Smooth muscle cell (in vitro differentiated cells): ENCODE measurements around the gene ATG5. TPM values are rescaled to one million over a fixed set of nuclear protein-coding genes. Genes with fewer than 3 reads are reported as not detected.

Source experiments
- DNase-seq: peaks from one replicate; lab custom pipeline; 2025; ENCODE audit not compliant: unreplicated experiment; lab: John Stamatoyannopoulos, UW
- H2AFZ ChIP-seq: fragments of 200-600 bp; sonication (generic); 2 replicates; pipeline ENCODE4 v1.6.0; 2016; ENCODE audit warnings: antibody characterized with exemption, low read depth, mild to moderate bottlenecking
- H3F3A ChIP-seq: fragments of 200-600 bp; sonication (generic); 2 replicates; pipeline ENCODE4 v1.6.0; 2017; ENCODE audit warnings: antibody characterized with exemption, low read depth
- H3K27ac ChIP-seq: fragments of 200-600 bp; sonication (generic); 2 replicates; pipeline ENCODE4 v1.5.1; 2016; ENCODE audit warnings: low read depth, mild to moderate bottlenecking
- H3K27me3 ChIP-seq: fragments of 200-600 bp; sonication (generic); 2 replicates; pipeline ENCODE4 v1.6.1; 2016; ENCODE audit warnings: low read depth, mild to moderate bottlenecking
- H3K36me3 ChIP-seq: fragments of 200-600 bp; sonication (generic); 2 replicates; pipeline ENCODE4 v1.5.1; 2016; ENCODE audit warnings: low read depth
- H3K4me1 ChIP-seq: fragments of 200-600 bp; sonication (generic); 2 replicates; pipeline ENCODE4 v1.5.1; 2016; ENCODE audit warnings: low read depth
- H3K4me2 ChIP-seq: fragments of 200-600 bp; sonication (generic); 2 replicates; pipeline ENCODE4 v1.6.0; 2016; ENCODE audit warnings: mild to moderate bottlenecking
- H3K4me3 ChIP-seq: fragments of 200-600 bp; sonication (generic); 2 replicates; pipeline ENCODE4 v1.5.1; 2016; ENCODE audit warnings: mild to moderate bottlenecking
- H3K79me2 ChIP-seq: fragments of 200-600 bp; sonication (generic); 2 replicates; pipeline ENCODE4 v1.6.0; 2016; ENCODE audit warnings: low read depth, mild to moderate bottlenecking
- H3K9ac ChIP-seq: fragments of 200-600 bp; sonication (generic); 2 replicates; pipeline ENCODE4 v1.6.0; 2016; ENCODE audit warnings: low read depth
- H3K9me3 ChIP-seq: fragments of 200-600 bp; sonication (generic); replicated peaks from 2 replicates; pipeline ENCODE4 v1.5.1; 2016; ENCODE audit warnings: low read depth
- H4K20me1 ChIP-seq: fragments of 200-600 bp; sonication (generic); 2 replicates; pipeline ENCODE4 v1.6.0; 2016; ENCODE audit warnings: low read depth
- CTCF ChIP-seq: fragments of 200-600 bp; sonication (generic); IDR thresholded peaks from 2 replicates; pipeline ENCODE4 v1.5.1; 2017; ENCODE audit warnings: borderline replicate concordance, mild to moderate bottlenecking, antibody characterized with exemption; ENCODE audit not compliant: insufficient read depth, poor library complexity, severe bottlenecking
- WGBS: methylation state at CpG from one replicate; pipeline ENCODE4 v1.1.7; 2016; ENCODE audit warnings: low lambda C conversion rate; 5-methylcytosine and 5-hydroxymethylcytosine counted together
- polyA plus RNA-seq: library from polyadenylated mRNA; unstranded; fragments of >200 nt; fragmentation: Nextera tagmentation; extraction: Ambion mirVana; gene quantifications from 2 replicates; pipeline ENCODE4 v1.2.1, GENCODE V29; 2016
- total RNA-seq: library from RNA; depleted of rRNA; stranded (reverse); fragments of >200 nt; gene quantifications from 2 replicates; pipeline ENCODE4 v1.2.3, GENCODE V29; 2014

ATG5 gene
- total and polyA plus RNA-seq, 2 experiments from 2014 or later, result 33.7 to 34.4 TPM

GRCh38 chr6:106168097-106168888 lies 157.3 kb downstream of the ATG5 start:
- no peak overlapping the region for H3K4me2 ChIP-seq
- no peak overlapping the region for H3K27ac ChIP-seq
- H3F3A ChIP-seq, result no peaks in the 10 kb centered on the region
- H3K9ac ChIP-seq, result no peak overlapping the region
- H3K9me3 ChIP-seq, result no peaks in the 10 kb centered on the region
- WGBS, result 91% methylated on average over 15 of the region's 15 CpGs
- no peaks in the 10 kb centered on the region for H3K4me1 ChIP-seq
- H3K4me3 ChIP-seq, result no peak overlapping the region
- H2AFZ ChIP-seq, result no peak overlapping the region
- no peaks in the 10 kb centered on the region for H4K20me1 ChIP-seq
- no peak for TF ChIP-seq CTCF
- no peaks in the 10 kb centered on the region for H3K79me2 ChIP-seq
- no peak for DNase-seq
- H3K36me3 ChIP-seq, result no peaks in the 10 kb centered on the region
- no peaks in the 10 kb centered on the region for H3K27me3 ChIP-seq

GRCh38 chr6:106167096-106167814 lies 158.3 kb downstream of the ATG5 start:
- Histone ChIP-seq H3K27me3 (no peaks in the 10 kb centered on the region), H3F3A (no peaks in the 10 kb centered on the region), H3K27ac (no peak overlapping the region), H3K4me2 (no peak overlapping the region), H3K36me3 (no peaks in the 10 kb centered on the region), H3K9me3 (no peaks in the 10 kb centered on the region), H3K4me3 (no peak overlapping the region), H3K79me2 (no peaks in the 10 kb centered on the region), H4K20me1 (no peaks in the 10 kb centered on the region), H3K4me1 (no peaks in the 10 kb centered on the region), H3K9ac (no peak overlapping the region), H2AFZ (no peak overlapping the region)
- no peak for DNase-seq
- 75% methylated on average over 6 of the region's 6 CpGs for WGBS
- TF ChIP-seq CTCF, result no peak

GRCh38 chr6:106165885-106166485 lies 159.6 kb downstream of the ATG5 start:
- Histone ChIP-seq H3K27ac (no peak overlapping the region), H3K9ac (no peak overlapping the region), H4K20me1 (no peaks in the 10 kb centered on the region), H3K9me3 (no peaks in the 10 kb centered on the region), H3K4me2 (no peak overlapping the region), H3K36me3 (no peaks in the 10 kb centered on the region), H2AFZ (no peak overlapping the region), H3K27me3 (no peaks in the 10 kb centered on the region), H3K79me2 (no peaks in the 10 kb centered on the region), H3F3A (no peaks in the 10 kb centered on the region), H3K4me1 (no peaks in the 10 kb centered on the region), H3K4me3 (no peak overlapping the region)
- DNase-seq, result no peak
- 96% methylated on average over 3 of the region's 3 CpGs for WGBS
- TF ChIP-seq CTCF, result no peak
